Activated CD4-positive, alpha-beta T cell treated with anti-CD3 and anti-CD28 coated beads for 36 hours (primary cell): ENCODE data around the gene SPTBN1. TPM values are rescaled to one million over a fixed set of nuclear protein-coding genes. Genes with fewer than 3 reads are reported as not detected.

Experiments
- ATAC-seq: fragments of 200-7000 bp; cut with Tn5 transposase; one replicate; pipeline ENCODE4 v1.10.0; 2021; ENCODE audit warnings: mild to moderate bottlenecking, moderate library complexity
- CTCF ChIA-PET: fragments of 350-600 bp; sonication (Branson Sonifier 250); formaldehyde crosslinking; loops from one replicate; lab custom pipeline; 2021; ENCODE audit warnings: antibody characterized with exemption; lab: Charles Lee
- POLR2A ChIA-PET: fragments of 350-600 bp; sonication (Branson Sonifier 250); formaldehyde crosslinking; loops from one replicate; lab custom pipeline; 2021; ENCODE audit warnings: antibody characterized with exemption, inconsistent platforms; lab: Charles Lee
- DNase-seq: peaks from one replicate; pipeline ENCODE4 v3.0.0-alpha.2; 2020
- H3K27ac Mint-ChIP-seq: one replicate; pipeline ENCODE4 v1.8.0; 2021; ENCODE audit warnings: mixed read lengths
- H3K27me3 Mint-ChIP-seq: one replicate; pipeline ENCODE4 v1.8.0; 2021; ENCODE audit warnings: mixed read lengths
- H3K36me3 Mint-ChIP-seq: one replicate; pipeline ENCODE4 v1.8.0; 2021; ENCODE audit warnings: low read depth, mixed read lengths
- H3K4me1 Mint-ChIP-seq: one replicate; pipeline ENCODE4 v1.8.0; 2021; ENCODE audit warnings: mixed read lengths
- H3K4me3 Mint-ChIP-seq: one replicate; pipeline ENCODE4 v1.8.0; 2021; ENCODE audit warnings: mild to moderate bottlenecking, moderate library complexity, mixed read lengths
- H3K9me3 Mint-ChIP-seq: one replicate; pipeline ENCODE4 v1.8.0; 2021; ENCODE audit warnings: low read depth, mixed read lengths
- intact Hi-C, 2 experiments: fragments of 100-400 bp; cut with DNase I in 1 of 2; cut with micrococcal nuclease in 1 of 2; formaldehyde crosslinking; loops; one replicate each; pipeline versions ENCODE4 v1.14.2 to v1.15.1; 2022 to 2024; cut with DNase I, micrococcal nuclease
- total RNA-seq, 2 experiments: library from RNA; stranded (reverse); gene quantifications; one replicate each; pipeline ENCODE4 v1.2.3, GENCODE V29; 2021

Gene SPTBN1
- total RNA-seq, 2 experiments from 2014 or later = 76.6 to 86.8 TPM

- no peaks in the 10 kb centered on the region for H3K9me3 Mint-ChIP-seq
- POLR2A ChIA-PET = interaction anchor here (1.0 to 1.3 kb wide), 2 partner anchors 15 to 31 kb away, joined by 6 read pairs; no protein-coding TSS in a partner anchor
- peak; percentile 71 for ATAC-seq
Measured at GRCh38 chr2:54589340-54590215, 133.5 kb downstream of the SPTBN1 start.

GRCh38 chr2:54590216-54591120 lies 134.3 kb downstream of the SPTBN1 start:
- H3K4me3 Mint-ChIP-seq = peak overlapping the region; percentile 1
- H3K4me1 Mint-ChIP-seq = peaks cover 82% of the 10 kb centered on the region
- DNase-seq (no peak), ATAC-seq (no peak)
- no peaks in the 10 kb centered on the region for H3K27me3 Mint-ChIP-seq
- POLR2A ChIA-PET = interaction anchor here (0.7 kb wide), 1 partner anchor 41 kb away, joined by 3 read pairs; no protein-coding TSS in a partner anchor
- H3K9me3 Mint-ChIP-seq = no peaks in the 10 kb centered on the region
- CTCF ChIA-PET = interaction anchor here (0.7 to 2.5 kb wide), 7 partner anchors 9 to 32 kb away, joined by 3 to 7 read pairs (median 4); no protein-coding TSS in a partner anchor
- intact Hi-C loops = no loop called here
- peak overlapping the region; percentile 89 for H3K27ac Mint-ChIP-seq
- H3K36me3 Mint-ChIP-seq = peaks cover 4% of the 10 kb centered on the region

More at GRCh38 chr2:54589340-54590215, 133.5 kb downstream of the SPTBN1 start:
- H3K4me3 Mint-ChIP-seq = peak overlapping the region; percentile 53
- H3K4me1 Mint-ChIP-seq = peaks cover 84% of the 10 kb centered on the region
- DNase-seq = peak; percentile 66
- CTCF ChIA-PET = interaction anchor here (0.8 to 2.5 kb wide), 4 partner anchors 8 to 14 kb away, joined by 3 to 7 read pairs (median 4); no protein-coding TSS in a partner anchor
- intact Hi-C loops = loop anchor here (1.0 to 2.0 kb wide), 4 partner anchors 8 to 31 kb away; no protein-coding TSS in a partner anchor
- H3K27ac Mint-ChIP-seq = peak overlapping the region; percentile 93
- H3K27me3 Mint-ChIP-seq = no peaks in the 10 kb centered on the region
- H3K36me3 Mint-ChIP-seq = peaks cover 4% of the 10 kb centered on the region

GRCh38 chr2:54591551-54591950 lies 135.4 kb downstream of the SPTBN1 start:
- ChIA-PET POLR2A (interaction anchor here (0.7 kb wide), 1 partner anchor 236 kb away, joined by 3 read pairs; no protein-coding TSS in a partner anchor), CTCF (interaction anchor here (0.7 to 1.1 kb wide), 3 partner anchors 20 to 113 kb away, joined by 3 to 4 read pairs (median 3); no protein-coding TSS in a partner anchor)
- peak overlapping the region; percentile 89 for H3K27ac Mint-ChIP-seq
- ATAC-seq (peak; percentile 57), DNase-seq (no peak)
- H3K4me1 Mint-ChIP-seq = peaks cover 83% of the 10 kb centered on the region
- peaks cover 3% of the 10 kb centered on the region for H3K36me3 Mint-ChIP-seq
- H3K9me3 Mint-ChIP-seq = no peaks in the 10 kb centered on the region
- no peaks in the 10 kb centered on the region for H3K27me3 Mint-ChIP-seq
- intact Hi-C loops = no loop called here
- H3K4me3 Mint-ChIP-seq = no peak overlapping the region

GRCh38 chr2:54593249-54593648 lies 137.1 kb downstream of the SPTBN1 start:
- intact Hi-C loops = no loop called here
- CTCF ChIA-PET = interaction anchor here (0.6 to 1.5 kb wide), 7 partner anchors 12 to 111 kb away, joined by 3 to 7 read pairs (median 3); no protein-coding TSS in a partner anchor
- Mint-ChIP-seq H3K27me3 (no peaks in the 10 kb centered on the region), H3K36me3 (peaks cover 6% of the 10 kb centered on the region), H3K9me3 (no peaks in the 10 kb centered on the region), H3K27ac (peak overlapping the region; percentile 70), H3K4me1 (peaks cover 83% of the 10 kb centered on the region), H3K4me3 (no peak overlapping the region)
- ATAC-seq (no peak), DNase-seq (no peak)
- POLR2A ChIA-PET = interaction anchor here (0.6 kb wide), 1 partner anchor 31 kb away, joined by 3 read pairs; no protein-coding TSS in a partner anchor

GRCh38 chr2:54594048-54594447 lies 137.9 kb downstream of the SPTBN1 start:
- ChIA-PET CTCF (interaction anchor here (1.8 kb wide), 1 partner anchor 30 kb away, joined by 4 read pairs; no protein-coding TSS in a partner anchor), POLR2A (no interaction called here)
- Mint-ChIP-seq H3K27ac (no peak overlapping the region), H3K36me3 (peaks cover 13% of the 10 kb centered on the region), H3K27me3 (no peaks in the 10 kb centered on the region), H3K9me3 (no peaks in the 10 kb centered on the region), H3K4me1 (peaks cover 83% of the 10 kb centered on the region), H3K4me3 (no peak overlapping the region)
- no peak for ATAC-seq
- no peak for DNase-seq
- intact Hi-C loops = no loop called here

- H3K9me3 Mint-ChIP-seq = no peaks in the 10 kb centered on the region
- H3K4me3 Mint-ChIP-seq = peak overlapping the region; percentile 64
- POLR2A ChIA-PET = no interaction called here
- H3K4me1 Mint-ChIP-seq = peaks cover 84% of the 10 kb centered on the region
- H3K36me3 Mint-ChIP-seq = peaks cover 25% of the 10 kb centered on the region
- no peak for DNase-seq
- peak overlapping the region; percentile 96 for H3K27ac Mint-ChIP-seq
- ATAC-seq = no peak
- intact Hi-C loops = no loop called here
- CTCF ChIA-PET = interaction anchor here (0.5 to 1.8 kb wide), 5 partner anchors 8 to 462 kb away, joined by 3 to 4 read pairs (median 4); no protein-coding TSS in a partner anchor
- H3K27me3 Mint-ChIP-seq = no peaks in the 10 kb centered on the region
Measured at GRCh38 chr2:54595161-54595803, 139.2 kb downstream of the SPTBN1 start.

- H3K9me3 Mint-ChIP-seq = no peaks in the 10 kb centered on the region
- peak; percentile 20 for ATAC-seq
- H3K4me1 Mint-ChIP-seq = peaks cover 82% of the 10 kb centered on the region
- ChIA-PET CTCF (interaction anchor here (0.6 to 1.8 kb wide), 9 partner anchors 9 to 985 kb away, joined by 3 to 4 read pairs (median 3); no protein-coding TSS in a partner anchor), POLR2A (interaction anchor here (0.6 to 1.4 kb wide), 3 partner anchors 10 to 542 kb away, joined by 3 to 5 read pairs (median 4); no protein-coding TSS in a partner anchor)
- peak overlapping the region; percentile 64 for H3K4me3 Mint-ChIP-seq
- peak overlapping the region; percentile 96 for H3K27ac Mint-ChIP-seq
- intact Hi-C loops = loop anchor here (1.0 to 2.0 kb wide), 2 partner anchors 10 to 37 kb away; no protein-coding TSS in a partner anchor
- H3K27me3 Mint-ChIP-seq = no peaks in the 10 kb centered on the region
- DNase-seq = no peak
- H3K36me3 Mint-ChIP-seq = peaks cover 26% of the 10 kb centered on the region
Measured at GRCh38 chr2:54595999-54596902, 140.1 kb downstream of the SPTBN1 start.

- H3K9me3 Mint-ChIP-seq = no peaks in the 10 kb centered on the region
- ATAC-seq = peak; percentile 48
- ChIA-PET POLR2A (interaction anchor here (0.6 to 1.4 kb wide), 3 partner anchors 9 to 17 kb away, joined by 3 to 4 read pairs (median 4); no protein-coding TSS in a partner anchor), CTCF (interaction anchor here (0.6 to 1.7 kb wide), 6 partner anchors 8 to 984 kb away, joined by 3 to 5 read pairs (median 3); no protein-coding TSS in a partner anchor)
- intact Hi-C loops = loop anchor here (2.0 kb wide), 1 partner anchor 38 kb away; no protein-coding TSS in a partner anchor
- no peaks in the 10 kb centered on the region for H3K27me3 Mint-ChIP-seq
- H3K4me1 Mint-ChIP-seq = peaks cover 86% of the 10 kb centered on the region
- peak overlapping the region; percentile 96 for H3K27ac Mint-ChIP-seq
- H3K4me3 Mint-ChIP-seq = peak overlapping the region; percentile 64
- H3K36me3 Mint-ChIP-seq = peaks cover 26% of the 10 kb centered on the region
- DNase-seq = peak; percentile 61
Measured at GRCh38 chr2:54597153-54597848, 141.2 kb downstream of the SPTBN1 start.
